SU-DHL-6 (cell line): ENCODE results near the gene ACAN.

Experiments
- CTCF ChIP-seq: fragments of 200-600 bp; sonication (generic); IDR thresholded peaks from one replicate; pipeline ENCODE4 v1.5.1; 2017; ENCODE audit warnings: antibody characterized with exemption, mild to moderate bottlenecking, low read length, moderate library complexity; ENCODE audit not compliant: insufficient read depth, poor library complexity, severe bottlenecking
- EZH2phosphoT487 ChIP-seq: fragments of 200-600 bp; sonication (generic), shearing (Covaris generic); conservative IDR thresholded peaks from 2 replicates; pipeline ENCODE4 v1.6.1; 2018; ENCODE audit warnings: mild to moderate bottlenecking, antibody characterized with exemption, low read length, moderate library complexity, mixed read lengths

GRCh38 chr15:88810446-88810845 lies 7.2 kb downstream of the ACAN start:
- TF ChIP-seq CTCF = no peak
- no peak for TF ChIP-seq EZH2phosphoT487
